Germinal center (tissue), 1 donor: ENCODE results near the gene ZNF668.
A peak's percentile ranks its signal among the peaks of the same experiment; 100 is the strongest.
"Not testable (repeated sequence)": the region's sequence is repeated elsewhere in the genome, so short reads cannot be mapped to it uniquely, and the experiment has no call there.

ENCODE experiments used
- DNase-seq: peaks from one replicate; pipeline ENCODE4 v3.0.0; 2012; ENCODE audit warnings: mixed read lengths, low spot score

The ZNF668 gene

GRCh38 chr16:31100876-31101641 lies 27.0 kb upstream of the ZNF668 start:
- not testable (repeated sequence) for DNase-seq

- DNase-seq = no peak
Observed at GRCh38 chr16:31099860-31100638, 26.0 kb upstream of the ZNF668 start.

- peak; percentile 86 for DNase-seq
Observed at GRCh38 chr16:31094424-31095120, 20.5 kb upstream of the ZNF668 start, which contains the start of gene VKORC1. Gene VKORC1, minus strand, starts transcription at chr16:31094797. Its CDS starts 68 bp downstream, at chr16:31094729.

GRCh38 chr16:31094088-31094423 lies 20.0 kb upstream of the ZNF668 start:
- no peak for DNase-seq

GRCh38 chr16:31093132-31093703 lies 19.2 kb upstream of the ZNF668 start:
- DNase-seq = no peak

GRCh38 chr16:31092330-31092729 lies 18.3 kb upstream of the ZNF668 start:
- DNase-seq = no peak

- no peak for DNase-seq
Observed at GRCh38 chr16:31090540-31090939, 16.5 kb upstream of the ZNF668 start.

GRCh38 chr16:31089199-31089598 lies 15.2 kb upstream of the ZNF668 start:
- no peak for DNase-seq

GRCh38 chr16:31088459-31089183 lies 14.6 kb upstream of the ZNF668 start, which contains the start of gene PRSS53:
Gene PRSS53, minus strand, starts transcription at chr16:31088943. Its CDS starts 134 bp downstream, at chr16:31088809.
- no peak for DNase-seq

GRCh38 chr16:31087971-31088370 lies 13.9 kb upstream of the ZNF668 start:
- no peak for DNase-seq

GRCh38 chr16:31087481-31087880 lies 13.4 kb upstream of the ZNF668 start:
- DNase-seq = no peak

- DNase-seq = no peak
Observed at GRCh38 chr16:31086629-31086906, 12.5 kb upstream of the ZNF668 start.

GRCh38 chr16:31085873-31086628 lies 12.0 kb upstream of the ZNF668 start:
- DNase-seq = no peak

- no peak for DNase-seq
Observed at GRCh38 chr16:31085411-31085810, 11.4 kb upstream of the ZNF668 start.

GRCh38 chr16:31084584-31085302 lies 10.7 kb upstream of the ZNF668 start:
- DNase-seq = no peak

GRCh38 chr16:31083981-31084380 lies 9.9 kb upstream of the ZNF668 start:
- no peak for DNase-seq

GRCh38 chr16:31083556-31083955 lies 9.5 kb upstream of the ZNF668 start:
- no peak for DNase-seq

GRCh38 chr16:31083081-31083480 lies 9.0 kb upstream of the ZNF668 start:
- no peak for DNase-seq

- DNase-seq = no peak
Observed at GRCh38 chr16:31082368-31083045, 8.5 kb upstream of the ZNF668 start.
